H1 (cell line): ENCODE measurements around the gene AGR3. TPM values are rescaled to one million over a fixed set of nuclear protein-coding genes. Genes with fewer than 3 reads are reported as not detected.

Experiments
- CTCF ChIA-PET: fragments of 300-600 bp; sonication (Branson Sonifier 250); formaldehyde crosslinking; loops from one replicate; lab custom pipeline; 2021; ENCODE audit not compliant: partially characterized antibody; lab: Charles Lee
- POLR2A ChIA-PET: fragments of 300-600 bp; sonication (Branson Sonifier 250); formaldehyde crosslinking; loops from one replicate; lab custom pipeline; 2021; ENCODE audit warnings: inconsistent platforms; ENCODE audit not compliant: partially characterized antibody; lab: Charles Lee
- DNase-seq, 2 experiments: peaks; one replicate each; pipeline versions ENCODE4 v3.0.0 to v3.0.0-alpha.2; 2010 to 2022; ENCODE audit warnings: low spot score in 2 of 2, low read depth in 1 of 2, mixed read lengths in 1 of 2
- FAIRE-seq: peaks from 2 replicates; lab custom pipeline; 2011; peaks lifted over from hg19 to GRCh38; lab: Jason Lieb, UNC
- H2AFZ ChIP-seq: 2 replicates; pipeline ENCODE4 v1.8.1; 2012; ENCODE audit warnings: low read length, inconsistent platforms
- H2AK5ac ChIP-seq: 2 replicates; pipeline ENCODE4 v1.6.1; 2013; ENCODE audit warnings: low read depth, low read length
- H2BK120ac ChIP-seq: replicated peaks from 2 replicates; pipeline ENCODE3; 2013; ENCODE audit warnings: low read depth, low read length, inconsistent platforms
- H2BK12ac ChIP-seq: 2 replicates; pipeline ENCODE4 v1.6.1; 2013; ENCODE audit warnings: low read depth, low read length
- H2BK15ac ChIP-seq: 2 replicates; pipeline ENCODE4 v1.6.1; 2013; ENCODE audit warnings: low read length
- H2BK20ac ChIP-seq: 2 replicates; pipeline ENCODE4 v1.6.1; 2013; ENCODE audit warnings: low read length
- H2BK5ac ChIP-seq: 2 replicates; pipeline ENCODE4 v1.6.1; 2013; ENCODE audit warnings: low read depth, low read length
- H3K14ac ChIP-seq: 2 replicates; pipeline ENCODE4 v1.6.1; 2013; ENCODE audit warnings: inconsistent platforms; ENCODE audit not compliant: insufficient read length
- H3K18ac ChIP-seq: 2 replicates; pipeline ENCODE4 v1.6.1; 2013; ENCODE audit warnings: low read length; ENCODE audit errors: extremely low read depth
- H3K23ac ChIP-seq: 2 replicates; pipeline ENCODE4 v1.6.1; 2013; ENCODE audit warnings: inconsistent platforms; ENCODE audit not compliant: insufficient read length
- H3K23me2 ChIP-seq: 2 replicates; pipeline ENCODE4 v1.6.1; 2013; ENCODE audit warnings: low read depth, low read length
- H3K27ac ChIP-seq: 2 replicates; pipeline ENCODE4 v1.6.1; 2011; ENCODE audit warnings: low read depth, low read length, inconsistent platforms
- H3K27me3 ChIP-seq, 4 experiments: replicated peaks in 1 of 4; 1 replicate in 1 of 4; 2 replicates in 3 of 4; pipeline versions ENCODE4 v1.6.1 to v1.8.1; 2011 to 2013; ENCODE audit warnings: low read length in 3 of 4, mild to moderate bottlenecking in 3 of 4, inconsistent platforms in 2 of 4, mixed read lengths in 2 of 4, moderate library complexity in 1 of 4; ENCODE audit not compliant: control insufficient read depth in 3 of 4, insufficient read depth in 3 of 4; ENCODE audit errors: extremely low read depth in 1 of 4
- H3K36me3 ChIP-seq, 4 experiments: 2 replicates each; pipeline versions ENCODE4 v1.6.1 to v1.8.1; 2011 to 2013; ENCODE audit warnings: mild to moderate bottlenecking in 4 of 4, low read length in 3 of 4, moderate library complexity in 2 of 4, control low read depth in 1 of 4, inconsistent platforms in 1 of 4; ENCODE audit not compliant: insufficient read depth in 4 of 4, control insufficient read depth in 2 of 4
- H3K4ac ChIP-seq: replicated peaks from 2 replicates; pipeline ENCODE3; 2013; ENCODE audit warnings: low read length, low read depth, mixed read lengths, inconsistent platforms; ENCODE audit not compliant: insufficient read length
- H3K4me1 ChIP-seq, 4 experiments: replicated peaks in 1 of 4; 1 replicate in 1 of 4; 2 replicates in 3 of 4; pipeline versions ENCODE4 v1.6.1 to v1.8.1; 2011 to 2013; ENCODE audit warnings: low read length in 3 of 4, inconsistent platforms in 2 of 4, mixed read lengths in 1 of 4; ENCODE audit not compliant: insufficient read depth in 4 of 4, control insufficient read depth in 3 of 4
- H3K4me2 ChIP-seq, 2 experiments: 2 replicates each; pipeline versions ENCODE4 v1.6.1 to v1.8.1; 2011 to 2013; ENCODE audit warnings: low read depth in 2 of 2, low read length in 2 of 2, control low read depth in 1 of 2, inconsistent platforms in 1 of 2, mild to moderate bottlenecking in 1 of 2; ENCODE audit not compliant: insufficient read depth in 1 of 2
- H3K4me3 ChIP-seq, 4 experiments: fragments of 200-600, 300-600 bp in 1 of 4; sonication (generic), shearing (Covaris generic), sonication (Bioruptor Twin) in 1 of 4; 2 replicates each; pipeline versions ENCODE4 v1.5.1 to v1.8.1; 2011 to 2016; ENCODE audit warnings: low read length in 4 of 4, low read depth in 3 of 4, control low read depth in 2 of 4, inconsistent platforms in 2 of 4, mild to moderate bottlenecking in 2 of 4, mixed read lengths in 1 of 4, moderate library complexity in 1 of 4; ENCODE audit not compliant: insufficient read depth in 2 of 4; ENCODE audit errors: extremely low read depth in 1 of 4
- H3K56ac ChIP-seq: replicated peaks from 2 replicates; pipeline ENCODE3; 2013; ENCODE audit warnings: low read depth, mild to moderate bottlenecking, mixed read lengths, low read length, inconsistent platforms; ENCODE audit not compliant: insufficient read length
- H3K79me1 ChIP-seq: 2 replicates; pipeline ENCODE4 v1.6.1; 2013; ENCODE audit warnings: low read depth, low read length, control low read depth
- H3K79me2 ChIP-seq, 2 experiments: 2 replicates each; pipeline versions ENCODE4 v1.6.1 to v1.8.1; 2012 to 2013; ENCODE audit warnings: low read length in 2 of 2, mild to moderate bottlenecking in 2 of 2, inconsistent platforms in 1 of 2; ENCODE audit not compliant: insufficient read depth in 2 of 2, control insufficient read depth in 1 of 2
- H3K9ac ChIP-seq, 4 experiments: replicated peaks in 1 of 4; 1 replicate in 1 of 4; 2 replicates in 3 of 4; pipeline versions ENCODE4 v1.6.1 to v1.8.1; 2011 to 2013; ENCODE audit warnings: low read depth in 3 of 4, low read length in 3 of 4, control low read depth in 2 of 4, mild to moderate bottlenecking in 2 of 4, moderate library complexity in 2 of 4, inconsistent platforms in 1 of 4; ENCODE audit errors: extremely low read depth in 1 of 4
- H3K9me3 ChIP-seq, 2 experiments: 2 replicates each; pipeline versions ENCODE4 v1.6.1 to v1.8.1; 2012 to 2013; ENCODE audit warnings: mild to moderate bottlenecking in 2 of 2, moderate library complexity in 2 of 2, control low read depth in 1 of 2, inconsistent platforms in 1 of 2, low read depth in 1 of 2, low read length in 1 of 2, mixed read lengths in 1 of 2; ENCODE audit not compliant: insufficient read depth in 2 of 2
- H4K20me1 ChIP-seq, 2 experiments: replicated peaks in 1 of 2; 2 replicates each; pipeline versions ENCODE3 to v1.8.1; 2011 to 2013; ENCODE audit warnings: inconsistent platforms in 2 of 2, low read length in 2 of 2, mild to moderate bottlenecking in 1 of 2; ENCODE audit not compliant: insufficient read depth in 2 of 2, control insufficient read depth in 1 of 2
- H4K5ac ChIP-seq: 2 replicates; pipeline ENCODE4 v1.6.1; 2013; ENCODE audit warnings: low read length, low read depth, mixed read lengths, inconsistent platforms; ENCODE audit not compliant: insufficient read length
- H4K8ac ChIP-seq: 2 replicates; pipeline ENCODE4 v1.8.0; 2013; ENCODE audit warnings: mild to moderate bottlenecking, moderate library complexity, low read length, inconsistent platforms; ENCODE audit not compliant: insufficient read depth; ENCODE audit errors: extremely low read depth
- H4K91ac ChIP-seq: replicated peaks from 2 replicates; pipeline ENCODE3; 2013; ENCODE audit warnings: low read length, mixed read lengths, inconsistent platforms; ENCODE audit not compliant: insufficient read length
- BACH1 ChIP-seq: IDR thresholded peaks from 2 replicates; pipeline ENCODE4 v1.6.1; 2012; ENCODE audit warnings: low read length, improper control_type of control experiment
- WGBS, 2 experiments: shearing (Covaris generic) in 1 of 2; methylation state at CpG; one replicate each; pipeline versions ENCODE4 v1.1.6 to v1.1.7; 2013 to 2015; ENCODE audit warnings: low lambda C conversion rate in 2 of 2, mixed read lengths in 2 of 2, inconsistent platforms in 1 of 2, low coverage in 1 of 2, missing lambda C conversion rate in 1 of 2; ENCODE audit not compliant: insufficient replicate concordance in 2 of 2, insufficient coverage in 1 of 2, insufficient read length in 1 of 2; ENCODE audit errors: extremely low coverage in 1 of 2, missing lambda C conversion rate in 1 of 2; 5-methylcytosine and 5-hydroxymethylcytosine counted together
- polyA plus RNA-seq, 7 experiments: library from polyadenylated mRNA; depleted of rRNA in 3 of 7; stranded (reverse) in 5 of 7; unstranded in 2 of 7; fragments of >200 nt in 5 of 7; fragments of 200-250 nt in 2 of 7; gene quantifications; 1 replicate in 5 of 7; 2 replicates in 1 of 7; 4 replicates in 1 of 7; pipeline versions ENCODE4 v1.2.1 to v1.2.3, GENCODE V29; 2011 to 2013; ENCODE audit warnings: missing spikeins in 2 of 7, mixed read lengths in 2 of 7
- total RNA-seq: library from RNA; stranded (reverse); fragmentation: NEBNext Ultra II Directional; extraction: Animal tissue kit (Norgen Biotek cat#: 25700); gene quantifications from 2 replicates; pipeline ENCODE4 v1.2.1, GENCODE V29; 2021

The AGR3 gene
- total and polyA plus RNA-seq, 2 of the 8 experiments (the other 6 are each of a cell fraction or from before 2014, with no cell fraction given) = not detected

DNA sequence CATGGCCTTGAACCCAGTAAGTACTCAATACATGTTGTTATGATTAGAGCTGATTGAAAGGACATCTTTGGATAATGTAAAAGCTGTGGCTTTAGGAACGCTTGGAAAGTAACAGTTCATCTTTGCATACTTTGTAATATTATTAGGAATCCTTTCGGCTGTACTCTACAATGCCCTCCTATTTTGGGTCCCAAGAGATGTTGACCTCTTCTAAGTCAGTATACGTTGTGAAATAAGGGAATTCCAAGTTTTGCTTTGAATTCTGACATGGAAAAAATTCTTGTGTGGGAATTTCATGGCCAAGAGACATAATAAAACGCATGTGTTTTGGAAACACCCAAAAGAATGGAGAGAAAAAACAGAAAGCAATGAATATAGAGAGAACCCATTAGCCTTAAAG, 7.7 kb downstream of the AGR3 start:
- H3K4ac ChIP-seq = no peak overlapping the region
- no peak overlapping the region for H2BK15ac ChIP-seq
- no peaks in the 10 kb centered on the region for H3K9me3 ChIP-seq
- H3K4me2 ChIP-seq = no peak overlapping the region
- no peaks in the 10 kb centered on the region for H3K4me1 ChIP-seq
- no peaks in the 10 kb centered on the region for H3K79me2 ChIP-seq
- H3K18ac ChIP-seq = no peak overlapping the region
- DNase-seq = no peak
- H3K27me3 ChIP-seq = no peaks in the 10 kb centered on the region
- ChIA-PET POLR2A (no interaction called here), CTCF (interaction anchor here (1.0 kb wide), 1 partner anchor 19 kb away, joined by 3 read pairs; no protein-coding TSS in a partner anchor)
- H3K79me1 ChIP-seq = no peaks in the 10 kb centered on the region
- no peak for TF ChIP-seq BACH1
- no peak overlapping the region for H2AK5ac ChIP-seq
- no peak overlapping the region for H3K56ac ChIP-seq
- H3K23ac ChIP-seq = no peak overlapping the region
- no peak overlapping the region for H4K8ac ChIP-seq
- FAIRE-seq = no peak
- no peak overlapping the region for H4K91ac ChIP-seq
- H2BK120ac ChIP-seq = no peak overlapping the region
- H3K27ac ChIP-seq = no peak overlapping the region
- no peaks in the 10 kb centered on the region for H3K36me3 ChIP-seq
- H2BK5ac ChIP-seq = no peak overlapping the region
- no peak overlapping the region for H3K4me3 ChIP-seq
- H2BK20ac ChIP-seq = no peak overlapping the region
- no peak overlapping the region for H2BK12ac ChIP-seq
- no peak overlapping the region for H3K14ac ChIP-seq
- H4K5ac ChIP-seq = no peak overlapping the region
- H3K9ac ChIP-seq = no peak overlapping the region
- H2AFZ ChIP-seq = no peak overlapping the region
- WGBS, 2 experiments = 61% methylated on average over 4 of the region's 4 CpGs; no CpG with 5 or more reads in 1 of the 2 experiments
- H4K20me1 ChIP-seq = no peaks in the 10 kb centered on the region
- H3K23me2 ChIP-seq = no peaks in the 10 kb centered on the region
